ENCODE data around the gene CDK17.

GRCh38 chr12:96338852-96339471 lies 61.3 kb downstream of the CDK17 start:
- TF ChIP-seq CTCF (IDR thresholded peaks at IDR 0.05) (no peak), POLR2AphosphoS5 (IDR thresholded peaks at IDR 0.05) (no peak)

Data from breast epithelium (tissue), 3 donors.